Stimulated activated CD4-positive, alpha-beta T cell treated with anti-CD3 and anti-CD28 coated beads, Interleukin-15, amount 100 ng/mL, for 1 hour (primary cell): Measurements from ENCODE around the gene RBBP5.
"Not testable (repeated sequence)": the region's sequence is repeated elsewhere in the genome, so short reads cannot be mapped to it uniquely, and the experiment has no call there.

Source experiments
- DNase-seq, 2 donors: peaks; one replicate each; pipeline ENCODE4 v3.0.0-alpha.2; 2020; ENCODE audit warnings: low read depth in 1 of 2, low spot score in 1 of 2

Gene RBBP5, protein sequence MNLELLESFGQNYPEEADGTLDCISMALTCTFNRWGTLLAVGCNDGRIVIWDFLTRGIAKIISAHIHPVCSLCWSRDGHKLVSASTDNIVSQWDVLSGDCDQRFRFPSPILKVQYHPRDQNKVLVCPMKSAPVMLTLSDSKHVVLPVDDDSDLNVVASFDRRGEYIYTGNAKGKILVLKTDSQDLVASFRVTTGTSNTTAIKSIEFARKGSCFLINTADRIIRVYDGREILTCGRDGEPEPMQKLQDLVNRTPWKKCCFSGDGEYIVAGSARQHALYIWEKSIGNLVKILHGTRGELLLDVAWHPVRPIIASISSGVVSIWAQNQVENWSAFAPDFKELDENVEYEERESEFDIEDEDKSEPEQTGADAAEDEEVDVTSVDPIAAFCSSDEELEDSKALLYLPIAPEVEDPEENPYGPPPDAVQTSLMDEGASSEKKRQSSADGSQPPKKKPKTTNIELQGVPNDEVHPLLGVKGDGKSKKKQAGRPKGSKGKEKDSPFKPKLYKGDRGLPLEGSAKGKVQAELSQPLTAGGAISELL

DNA sequence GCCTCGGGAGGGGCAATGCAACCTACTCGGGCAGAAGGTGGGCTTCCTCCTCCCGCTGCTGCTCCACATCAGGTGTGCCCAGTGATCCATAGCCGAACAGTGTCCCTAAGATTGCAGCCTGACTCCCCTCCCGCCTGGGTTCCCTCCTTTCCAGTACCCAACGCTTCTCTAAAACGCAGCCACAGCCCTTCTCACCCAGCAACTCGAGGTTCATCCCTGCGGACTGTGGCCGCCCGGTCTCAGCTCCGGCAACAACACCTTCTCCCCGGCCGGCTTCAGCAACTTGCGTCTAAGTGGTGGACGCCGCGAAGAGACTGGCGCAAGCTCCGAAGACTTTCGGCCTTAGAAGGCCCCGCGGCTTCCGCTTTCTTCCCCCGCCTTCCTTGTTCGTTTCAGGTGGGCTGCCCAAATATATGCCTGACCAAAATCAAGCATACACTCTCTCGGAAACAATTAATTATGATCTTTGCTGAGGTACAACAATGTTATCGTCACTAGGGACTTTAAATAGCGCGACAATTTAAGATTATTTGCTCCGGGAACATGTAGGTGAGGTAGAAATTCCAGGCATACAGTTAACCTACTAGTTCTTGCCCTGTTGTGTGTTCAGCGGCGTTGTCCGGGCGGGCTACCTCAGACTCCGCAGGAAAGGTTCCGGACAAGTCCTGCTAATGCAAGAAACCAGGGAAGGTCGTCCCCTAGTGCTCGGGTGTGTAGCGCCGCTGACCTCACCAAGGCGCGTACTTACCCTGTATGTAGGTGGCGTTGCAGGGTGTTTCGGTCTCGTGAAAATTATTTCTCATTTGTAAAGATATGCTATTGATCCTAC is at the start of gene RBBP5:
Gene RBBP5 (minus strand): TSS at position 319 of the 829 bp plus-strand sequence. CDS start 105 bp downstream, at position 214.
- DNase-seq: peak; percentile 91 to 92

DNA sequence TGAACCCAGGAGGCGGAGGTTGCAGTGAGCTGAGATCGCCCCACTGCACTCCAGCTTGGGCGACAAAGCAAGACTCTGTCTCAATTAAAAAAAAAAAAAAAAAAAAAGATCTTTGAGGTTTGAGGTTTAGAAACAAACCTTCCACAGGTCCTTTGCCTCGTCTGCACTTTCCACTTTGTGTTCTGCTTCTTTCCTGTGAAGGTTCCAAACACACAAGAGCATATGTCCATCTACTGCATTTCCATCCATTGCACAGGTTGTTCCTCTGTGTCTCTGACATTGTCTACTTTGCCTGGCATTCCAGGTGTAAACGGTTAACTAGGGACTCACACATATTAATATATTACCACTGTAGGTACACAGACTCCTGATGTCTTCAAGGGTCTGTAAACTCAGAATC is 49.6 kb upstream of the RBBP5 start:
- no peak for DNase-seq

DNA sequence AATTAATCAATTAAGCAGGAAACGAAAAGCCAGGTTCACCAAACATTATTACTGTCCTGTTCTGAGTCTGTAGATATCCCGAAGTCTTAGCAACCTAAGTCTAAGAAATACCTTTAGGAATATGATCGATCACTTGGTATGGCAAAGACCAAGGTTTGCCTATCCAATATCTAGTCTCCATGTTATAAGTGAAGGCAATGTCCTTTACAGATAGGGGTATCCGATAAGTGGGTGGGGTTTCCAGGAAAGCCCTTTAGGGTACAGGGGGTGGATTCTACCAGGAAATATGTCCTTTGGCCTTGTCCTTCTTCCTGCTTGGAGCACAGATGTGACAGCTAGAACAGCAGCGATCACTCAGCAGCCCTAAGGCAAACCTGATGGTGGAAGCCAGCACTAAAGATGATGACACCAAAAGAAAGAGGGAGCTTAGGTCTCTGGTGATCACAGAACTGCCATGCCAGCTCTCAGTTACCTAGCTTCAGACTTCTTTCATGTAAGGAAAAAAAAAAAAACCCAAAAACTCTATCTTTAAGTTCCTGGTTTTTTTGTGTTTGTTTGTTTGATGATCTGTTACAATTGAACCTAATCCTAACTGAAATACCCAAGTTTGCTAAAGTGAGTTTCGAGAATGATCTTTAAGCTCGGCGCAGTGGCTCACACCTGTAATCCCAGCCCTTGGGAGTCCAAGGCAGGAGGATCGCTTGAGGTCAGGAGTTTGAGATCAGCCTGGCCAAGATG is 48.9 kb upstream of the RBBP5 start:
- no peak for DNase-seq

DNA sequence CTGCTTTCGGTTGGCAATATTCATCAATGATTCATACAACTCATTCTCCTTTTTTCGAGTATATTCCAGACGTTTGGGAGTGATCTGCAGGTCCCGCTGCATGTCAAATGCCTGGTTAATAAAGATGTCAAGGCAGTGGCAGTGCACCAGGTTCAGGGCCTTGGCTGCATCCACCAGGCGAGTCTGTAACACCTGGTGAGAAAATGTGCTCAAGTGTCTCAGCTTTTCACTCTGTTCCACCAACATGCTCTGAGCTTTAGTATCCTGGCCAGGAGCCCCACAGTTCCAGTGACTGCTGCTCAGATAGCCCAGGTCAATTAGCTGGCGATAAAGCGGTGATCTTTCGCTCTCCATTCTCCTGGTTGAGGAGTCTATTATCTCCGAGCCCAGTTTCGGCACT is 47.5 kb upstream of the RBBP5 start:
- no peak for DNase-seq

DNA sequence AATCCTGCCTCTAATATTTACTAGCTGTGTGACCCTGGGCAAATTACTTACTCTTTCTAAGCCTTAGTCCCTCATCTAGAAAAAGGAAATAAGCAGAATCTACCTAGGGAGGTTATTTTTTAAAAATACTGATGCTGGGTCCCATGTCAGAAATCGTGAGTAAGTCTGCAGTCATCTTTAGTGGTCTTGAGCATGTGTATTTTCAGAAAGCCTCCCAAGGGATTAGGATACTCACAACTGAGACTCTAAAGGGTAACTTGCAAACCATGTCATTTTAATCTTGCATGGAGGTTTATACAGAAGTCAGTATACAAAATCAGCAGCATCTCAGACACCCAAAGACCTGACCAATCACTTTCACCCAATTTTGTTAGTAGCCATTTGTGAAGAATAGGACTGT is 46.5 kb upstream of the RBBP5 start:
- DNase-seq: no peak

DNA sequence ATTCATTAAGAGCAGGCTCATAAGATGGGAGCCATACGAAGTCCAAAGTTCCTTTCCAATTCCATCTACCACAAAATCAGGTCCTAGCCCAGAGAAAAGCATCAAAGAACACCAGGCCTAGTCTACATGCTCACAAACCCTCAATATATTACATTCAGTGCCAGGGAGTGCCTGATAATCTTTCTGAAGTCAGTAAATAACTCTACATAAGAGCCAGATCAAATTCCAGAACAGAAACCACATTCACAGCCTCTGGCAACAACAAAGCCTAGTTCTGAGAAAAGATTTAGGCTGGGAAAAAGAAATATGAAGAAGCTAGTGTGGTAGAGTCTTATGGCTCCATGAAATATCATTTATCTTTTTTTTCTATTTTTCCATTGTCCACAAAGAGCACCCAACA is 40.5 kb upstream of the RBBP5 start:
- no peak for DNase-seq

DNA sequence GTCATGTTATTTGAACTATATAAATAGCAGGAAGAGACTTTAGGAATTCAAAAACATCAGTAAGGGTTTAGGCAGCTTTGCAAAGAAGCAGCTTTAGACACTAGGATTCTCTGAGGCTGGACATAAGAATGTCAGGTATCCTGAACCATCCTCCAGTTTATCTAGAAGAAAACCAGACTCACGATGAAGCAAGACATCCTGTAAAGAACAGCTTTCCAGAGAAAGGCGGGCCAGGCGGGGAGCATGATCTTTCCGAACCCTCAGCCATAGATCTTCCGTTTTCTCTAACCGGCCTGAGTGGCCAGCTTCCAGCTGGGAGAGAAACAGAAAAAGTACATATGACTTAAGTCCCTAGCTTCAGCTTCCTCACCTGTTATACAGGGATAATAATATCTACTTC is 39.3 kb upstream of the RBBP5 start:
- no peak for DNase-seq

DNA sequence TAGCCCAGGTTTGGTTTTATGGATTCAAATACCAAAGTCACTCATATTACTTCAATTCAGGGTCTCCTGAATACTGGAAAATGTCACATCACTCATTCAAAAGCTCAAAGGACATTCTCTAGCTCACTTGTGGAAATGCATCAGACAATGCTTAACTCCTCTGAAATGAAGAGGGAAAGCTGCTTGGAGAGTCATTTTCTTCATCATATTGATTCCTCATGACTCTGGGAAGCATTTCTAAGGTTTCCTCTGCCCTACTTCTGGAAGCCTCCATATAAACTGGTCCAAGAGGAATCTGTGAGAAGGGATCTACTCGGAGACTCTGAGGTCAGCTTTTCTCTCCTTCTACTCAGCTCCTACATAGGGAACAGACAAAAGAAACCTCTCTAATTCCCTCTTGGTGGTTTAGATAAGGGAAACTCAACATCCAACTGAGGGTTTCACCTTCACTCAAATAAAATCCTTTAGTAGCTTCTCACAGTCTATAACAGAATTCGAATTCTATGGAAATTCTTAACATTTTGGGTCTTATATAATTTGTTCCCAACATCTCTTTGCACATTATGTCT is 36.4 kb upstream of the RBBP5 start:
- no peak for DNase-seq

DNA sequence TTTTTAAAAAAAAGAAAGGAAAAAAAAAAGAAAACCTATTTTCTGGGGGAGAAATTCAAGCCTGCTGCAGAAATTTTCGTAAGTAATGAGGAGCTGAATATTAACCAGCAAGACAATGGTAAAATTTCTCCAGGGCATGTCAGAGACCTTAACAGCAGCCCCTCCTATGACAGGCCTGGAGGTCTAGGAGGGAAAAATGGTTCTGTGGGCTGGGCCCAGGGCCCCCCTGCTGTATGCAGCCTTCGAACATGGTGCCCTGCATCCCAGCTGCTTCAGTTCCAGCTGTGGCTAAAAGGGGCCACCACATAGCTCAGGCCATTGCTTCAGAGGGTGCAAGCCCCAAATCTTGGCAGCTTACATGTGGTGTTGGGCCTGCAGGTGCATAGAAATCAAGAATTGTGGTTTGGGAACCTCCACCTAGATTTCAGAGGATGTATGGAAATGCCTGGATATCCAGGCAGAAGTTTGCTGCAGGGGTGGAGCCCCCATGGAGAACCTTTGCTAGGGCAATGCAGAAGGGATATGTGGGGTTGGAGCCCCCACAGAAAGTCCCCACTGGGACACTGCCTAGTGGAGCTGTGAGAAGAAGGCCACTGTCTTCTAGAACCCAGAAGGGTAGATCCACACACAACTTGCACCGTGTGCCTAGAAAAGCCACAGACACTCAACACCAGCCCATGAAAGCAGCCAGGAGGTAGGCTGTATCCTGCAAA is 34.0 kb upstream of the RBBP5 start:
- DNase-seq: not testable (repeated sequence)

DNA sequence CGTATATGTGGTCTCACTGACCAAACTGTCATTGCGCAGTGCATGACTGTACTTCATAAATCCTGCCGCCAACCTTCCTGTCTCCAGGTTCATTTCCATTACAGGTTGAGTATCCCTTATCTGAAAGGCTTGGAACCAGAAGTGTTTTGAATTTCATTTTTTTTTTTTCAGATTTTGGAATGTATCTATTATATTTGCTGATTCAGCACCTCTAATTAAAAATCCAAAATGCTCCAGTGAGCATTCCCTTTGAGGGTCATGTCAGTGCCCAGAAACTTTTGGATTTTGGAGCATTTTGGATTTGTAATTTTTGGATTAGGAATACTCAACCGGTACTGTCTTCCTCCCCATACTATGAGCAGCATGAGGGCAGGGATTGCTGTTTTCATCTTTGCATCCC is 30.7 kb upstream of the RBBP5 start:
- no peak for DNase-seq

DNA sequence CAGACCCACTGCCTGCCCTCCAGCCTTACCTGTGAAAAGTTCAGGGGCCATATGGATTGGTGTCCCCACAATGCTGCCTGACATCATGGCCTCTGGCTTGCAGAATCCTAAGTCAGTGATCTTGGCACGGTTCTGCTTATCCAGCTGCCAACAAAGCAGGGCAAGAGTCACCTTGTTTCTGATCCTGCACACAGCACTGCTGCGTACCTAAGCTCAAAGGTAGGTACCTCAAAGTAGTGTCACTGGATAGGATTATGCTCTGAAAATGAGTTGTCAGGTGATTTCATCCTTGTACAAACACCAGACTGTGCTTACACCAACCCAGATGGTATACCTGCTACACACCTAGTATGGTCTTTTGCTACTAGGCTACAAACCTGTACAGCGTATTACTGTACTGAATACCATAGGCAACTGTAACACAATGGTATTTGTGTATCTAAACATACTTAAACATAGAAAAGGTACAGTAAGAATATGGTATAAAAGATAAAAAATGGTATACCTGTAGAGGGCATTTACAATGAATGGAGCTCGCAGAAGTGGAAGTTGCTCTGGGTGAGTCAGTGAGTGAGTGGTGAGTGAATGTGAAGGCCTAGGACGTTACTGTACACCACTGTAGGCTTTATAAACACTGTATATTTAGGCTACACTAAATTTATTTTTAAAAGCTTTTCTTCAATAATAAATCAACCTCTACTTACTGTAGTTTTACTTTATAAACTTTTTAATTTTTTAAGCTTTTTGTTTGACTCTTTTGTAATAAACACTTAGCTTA is 29.1 kb upstream of the RBBP5 start:
- DNase-seq: no peak

DNA sequence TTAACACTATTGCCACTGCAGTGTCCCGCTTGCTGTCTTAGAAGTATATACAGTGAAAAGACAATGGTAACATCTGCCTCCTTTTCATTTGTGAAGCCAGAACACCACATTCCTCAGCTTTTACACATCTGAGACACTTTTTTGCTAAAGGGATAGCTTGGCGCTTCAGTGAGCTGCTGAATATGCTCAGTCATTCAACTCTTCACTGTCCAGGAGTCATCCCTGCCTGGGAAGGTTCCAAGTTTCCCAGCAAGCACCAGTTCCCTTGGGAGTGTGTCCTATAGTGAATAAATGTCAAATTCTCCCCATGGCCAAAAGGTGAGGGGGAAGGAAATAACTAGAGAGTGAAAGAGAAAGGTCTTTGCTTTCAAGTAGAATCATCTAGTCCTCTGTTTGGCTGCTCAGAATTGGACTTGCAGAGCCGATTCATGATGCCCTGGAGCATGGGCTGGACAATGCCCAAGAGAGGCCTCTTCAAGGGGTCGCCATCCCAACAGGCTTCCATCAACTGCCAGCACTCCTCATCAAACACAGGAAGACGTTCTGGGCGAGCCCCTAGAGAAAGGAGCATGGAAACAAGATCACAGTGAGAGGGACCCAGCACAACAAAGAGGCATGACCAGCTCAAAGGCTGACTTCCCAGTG is 25.5 kb upstream of the RBBP5 start:
- no peak for DNase-seq

DNA sequence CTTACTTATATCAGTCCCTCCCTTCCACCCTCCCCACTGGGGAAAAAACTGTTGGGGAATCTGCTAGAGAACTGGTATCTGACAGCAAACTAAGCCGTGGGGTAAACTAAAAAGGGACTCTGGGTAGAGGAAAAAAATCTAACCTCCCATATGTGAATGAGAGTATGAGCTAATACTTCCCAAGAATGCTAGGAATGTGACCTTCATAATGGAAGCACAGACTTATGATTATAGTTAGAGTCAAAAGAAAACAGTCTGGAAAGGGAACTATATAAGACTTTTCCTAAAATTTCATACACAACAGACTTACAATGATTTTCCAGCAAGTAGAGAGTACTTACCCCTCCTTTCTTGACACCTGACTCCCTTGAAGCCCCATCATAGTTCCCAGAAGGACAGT is 23.0 kb upstream of the RBBP5 start:
- no peak for DNase-seq

DNA sequence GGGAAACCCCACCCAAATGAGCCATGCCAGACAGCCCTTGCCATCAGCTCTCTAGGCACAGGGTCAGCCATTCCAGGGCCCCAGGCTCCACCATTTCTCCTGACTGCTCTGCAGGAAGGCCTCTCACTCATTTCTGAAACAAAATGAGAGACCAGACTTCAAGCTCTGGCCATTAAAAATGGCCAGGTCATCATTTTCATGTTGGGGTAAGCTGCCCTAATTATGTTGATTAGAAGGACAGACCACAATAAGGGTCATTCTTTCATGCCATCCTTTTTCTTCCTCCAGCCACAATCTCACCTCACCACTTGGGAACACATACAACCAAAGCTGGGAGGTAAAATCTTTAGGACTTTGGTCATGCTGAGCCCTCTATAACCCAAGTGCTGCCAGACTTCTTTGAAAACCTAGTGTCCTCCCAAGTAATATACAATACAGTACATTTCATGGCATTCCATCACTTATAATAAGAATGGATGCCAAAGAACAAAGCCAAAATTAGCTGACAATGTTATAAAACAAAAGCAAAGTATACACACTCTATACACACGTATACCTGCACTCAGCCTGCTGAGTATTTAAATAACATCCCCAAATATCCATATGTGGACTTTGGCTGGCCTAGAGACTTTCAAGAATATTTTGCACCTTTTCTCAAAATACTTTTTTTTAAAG is 22.4 kb upstream of the RBBP5 start:
- DNase-seq: no peak

DNA sequence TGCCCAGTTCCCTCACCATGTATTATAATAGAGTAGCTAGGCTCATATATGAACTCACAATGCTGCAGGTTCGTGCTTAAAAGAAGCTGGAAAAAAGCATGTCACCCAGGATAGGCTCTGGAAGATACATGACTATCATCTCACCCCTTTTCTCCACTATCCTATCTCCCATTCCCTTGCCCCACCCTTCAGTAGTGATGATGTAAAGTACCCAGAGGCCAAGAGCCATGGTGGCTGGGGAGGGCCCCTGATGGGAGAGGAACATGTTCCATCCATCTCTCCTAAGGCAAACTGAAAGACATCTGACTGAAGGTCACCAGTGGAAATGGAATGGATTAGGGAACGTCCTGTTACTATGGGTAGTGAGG is 20.3 kb upstream of the RBBP5 start:
- DNase-seq: no peak

DNA sequence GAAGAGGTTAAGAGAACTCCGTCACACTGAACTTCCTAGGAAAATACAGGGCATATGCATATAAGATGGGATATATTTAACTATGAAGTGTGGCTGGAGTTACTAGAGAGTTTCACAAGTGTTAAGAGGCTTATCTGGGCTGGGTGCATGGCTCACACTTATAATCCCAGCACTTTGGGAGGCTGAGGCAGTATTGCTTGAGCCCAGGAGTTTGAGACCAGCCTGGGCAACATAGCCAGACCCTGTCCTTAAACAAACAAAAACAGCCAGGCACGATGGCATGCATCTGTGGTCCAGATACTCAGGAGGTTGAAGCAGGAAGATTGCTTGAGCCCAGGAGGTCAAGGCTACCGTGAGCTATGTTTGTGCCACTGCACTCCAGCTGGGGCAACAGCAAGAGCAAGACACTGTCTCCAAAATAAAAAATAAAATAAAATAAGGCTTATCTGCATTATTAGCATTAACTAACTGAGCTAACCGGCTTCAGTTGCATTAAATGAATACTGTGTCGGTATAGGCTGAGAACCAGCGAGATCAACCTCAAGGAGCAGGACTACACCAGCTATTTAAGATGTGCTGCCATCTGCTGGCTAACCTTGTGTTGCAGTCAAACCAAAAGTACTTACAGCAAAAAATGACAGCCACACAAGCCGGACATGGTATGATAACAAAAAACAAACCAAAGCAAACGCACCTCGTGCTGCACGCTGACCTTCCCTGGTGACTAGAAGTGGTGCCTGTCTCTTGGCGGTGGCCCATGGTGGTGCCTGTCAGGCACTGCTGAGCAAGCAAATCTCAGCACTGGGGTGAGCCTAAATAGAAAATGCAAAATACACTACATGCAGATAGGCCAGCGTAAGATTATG is 19.7 kb upstream of the RBBP5 start:
- peak; percentile 30 to 33 for DNase-seq

DNA sequence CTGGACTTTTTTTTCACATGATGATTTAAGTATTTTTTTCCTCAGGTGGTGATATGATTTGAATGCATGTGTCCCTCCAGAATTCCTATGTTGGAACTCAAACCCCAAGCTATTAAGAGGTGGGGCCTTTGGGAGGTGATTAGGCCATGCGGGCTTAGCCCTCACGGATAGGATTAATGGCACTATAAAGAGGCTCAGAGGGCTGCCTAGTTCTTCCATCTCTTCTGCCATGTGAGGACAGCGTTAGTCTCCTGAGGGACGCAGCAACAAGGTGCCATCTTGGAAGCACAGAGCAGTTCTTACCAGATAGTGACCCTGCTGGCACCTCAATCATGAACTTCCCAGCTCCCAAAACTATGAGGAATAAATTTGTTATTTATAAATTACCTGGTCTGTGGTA is 18.3 kb upstream of the RBBP5 start:
- no peak for DNase-seq

DNA sequence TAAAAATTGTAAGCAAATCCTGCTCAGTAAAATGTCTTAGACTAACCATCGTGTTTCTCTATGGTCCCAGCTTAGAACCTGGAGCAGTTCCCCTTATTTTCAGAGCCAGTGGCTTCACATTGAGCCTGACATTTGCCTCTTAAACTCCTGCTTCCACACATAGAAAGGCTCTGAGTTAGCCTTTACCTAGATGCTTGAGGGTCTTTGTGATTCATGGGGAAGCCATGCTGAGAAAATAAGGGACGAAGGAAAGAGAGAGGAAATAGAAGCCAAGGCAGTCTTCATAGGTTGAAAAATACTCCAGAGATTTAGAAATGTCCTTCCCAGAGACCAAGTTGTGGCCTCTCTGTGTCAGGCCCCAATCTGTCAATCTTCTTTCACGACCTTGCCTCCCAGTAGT is 16.1 kb upstream of the RBBP5 start:
- no peak for DNase-seq
